ENCODE data around the gene VAT1.

GRCh38 chr17:43024407-43025289, 2.5 kb upstream of the VAT1 start, which contains the start of gene RND2:
- peak; percentile 33 to 82 (median 70) for TF ChIP-seq CTCF (IDR thresholded peaks at IDR 0.05)
- TF ChIP-seq POLR2A (IDR thresholded peaks at IDR 0.05): peak in 2 of 3 donors; percentile 52 to 70
